ENCODE results near the gene KIF26B.

Gene KIF26B

DNA sequence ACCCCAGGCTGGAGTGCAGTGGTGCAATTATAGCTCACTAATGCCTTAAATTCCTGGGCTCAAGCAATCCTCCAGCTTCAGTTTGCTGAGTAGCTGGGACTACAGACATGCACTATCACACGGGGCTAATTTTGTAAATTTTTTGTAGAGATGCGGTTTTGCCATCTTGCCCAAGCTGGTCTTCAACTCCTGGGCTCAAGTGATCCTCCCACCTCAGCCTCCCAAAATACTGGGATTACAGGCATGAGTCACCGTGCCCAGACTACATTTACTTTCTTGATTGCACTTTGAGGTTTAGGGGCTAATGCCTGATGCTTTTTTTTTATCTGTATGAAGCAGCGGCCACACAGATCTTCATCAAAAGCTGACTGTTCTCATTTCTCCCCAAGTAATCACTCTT lies 124.6 kb downstream of the KIF26B start:
- no peak overlapping the region for H3K4me3 ChIP-seq (ENCODE audit: low read depth, low read length)
- peak; percentile 62 for DNase-seq (ENCODE audit: low read depth)
- TF ChIP-seq, protein P1, sequence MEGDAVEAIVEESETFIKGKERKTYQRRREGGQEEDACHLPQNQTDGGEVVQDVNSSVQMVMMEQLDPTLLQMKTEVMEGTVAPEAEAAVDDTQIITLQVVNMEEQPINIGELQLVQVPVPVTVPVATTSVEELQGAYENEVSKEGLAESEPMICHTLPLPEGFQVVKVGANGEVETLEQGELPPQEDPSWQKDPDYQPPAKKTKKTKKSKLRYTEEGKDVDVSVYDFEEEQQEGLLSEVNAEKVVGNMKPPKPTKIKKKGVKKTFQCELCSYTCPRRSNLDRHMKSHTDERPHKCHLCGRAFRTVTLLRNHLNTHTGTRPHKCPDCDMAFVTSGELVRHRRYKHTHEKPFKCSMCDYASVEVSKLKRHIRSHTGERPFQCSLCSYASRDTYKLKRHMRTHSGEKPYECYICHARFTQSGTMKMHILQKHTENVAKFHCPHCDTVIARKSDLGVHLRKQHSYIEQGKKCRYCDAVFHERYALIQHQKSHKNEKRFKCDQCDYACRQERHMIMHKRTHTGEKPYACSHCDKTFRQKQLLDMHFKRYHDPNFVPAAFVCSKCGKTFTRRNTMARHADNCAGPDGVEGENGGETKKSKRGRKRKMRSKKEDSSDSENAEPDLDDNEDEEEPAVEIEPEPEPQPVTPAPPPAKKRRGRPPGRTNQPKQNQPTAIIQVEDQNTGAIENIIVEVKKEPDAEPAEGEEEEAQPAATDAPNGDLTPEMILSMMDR (IDR thresholded peaks at IDR 0.05; ENCODE audit: low read depth, low read length), result no peak
- TF ChIP-seq, protein P2, sequence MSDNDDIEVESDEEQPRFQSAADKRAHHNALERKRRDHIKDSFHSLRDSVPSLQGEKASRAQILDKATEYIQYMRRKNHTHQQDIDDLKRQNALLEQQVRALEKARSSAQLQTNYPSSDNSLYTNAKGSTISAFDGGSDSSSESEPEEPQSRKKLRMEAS (IDR thresholded peaks at IDR 0.05; ENCODE audit: low read depth, low read length), result no peak
- no peak for TF ChIP-seq POLR2A (IDR thresholded peaks at IDR 0.05; ENCODE audit: extremely low read depth, insufficient read length)
- no peak for TF ChIP-seq MYC (IDR thresholded peaks at IDR 0.05; ENCODE audit: low read depth, low read length)

DNA sequence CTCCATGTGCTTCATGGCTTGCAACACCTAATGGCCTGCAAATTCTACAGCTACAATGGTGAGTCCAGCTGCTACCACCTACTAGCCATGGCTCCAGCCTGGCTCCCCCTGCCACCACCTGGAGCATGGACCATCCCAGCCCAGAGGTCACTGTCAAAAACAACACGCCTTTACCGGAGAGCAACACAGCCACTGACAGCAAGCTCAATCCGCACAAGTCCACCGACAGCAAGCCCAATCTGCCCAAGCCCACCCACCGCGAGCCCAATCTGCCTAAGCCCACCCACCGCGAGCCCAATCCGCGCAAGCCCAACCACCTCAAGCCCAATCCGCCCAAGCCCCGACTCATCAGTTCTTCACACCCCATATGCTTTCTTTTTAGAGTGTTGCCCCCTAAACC lies 128.2 kb downstream of the KIF26B start:
- TF ChIP-seq, protein P1 (IDR thresholded peaks at IDR 0.05; ENCODE audit: low read depth, low read length), result no peak
- TF ChIP-seq, protein P2 (IDR thresholded peaks at IDR 0.05; ENCODE audit: low read depth, low read length), result no peak
- TF ChIP-seq POLR2A (IDR thresholded peaks at IDR 0.05; ENCODE audit: extremely low read depth, insufficient read length) (no peak), MYC (IDR thresholded peaks at IDR 0.05; ENCODE audit: low read depth, low read length) (no peak)
- DNase-seq (ENCODE audit: low read depth), result no peak
- H3K4me3 ChIP-seq (ENCODE audit: low read depth, low read length), result no peak overlapping the region

DNA sequence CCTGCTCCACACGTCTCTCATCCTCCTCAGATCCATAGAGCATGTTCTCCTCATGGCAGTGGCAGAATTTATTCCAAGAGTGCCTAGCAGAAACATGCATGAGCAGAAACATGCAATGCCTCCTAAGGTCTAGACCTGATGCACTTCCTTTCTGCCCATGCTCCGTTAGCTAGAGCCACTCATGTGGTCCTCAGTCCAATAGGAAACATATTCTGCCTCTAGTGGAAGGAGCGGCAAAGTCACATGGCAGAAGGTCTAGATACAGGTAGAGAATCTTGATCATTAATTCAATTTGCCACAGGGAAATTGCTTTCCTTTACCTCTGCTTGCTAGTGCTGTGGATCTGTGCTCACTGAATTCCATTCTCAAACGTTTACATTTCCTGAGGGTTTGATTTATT lies 130.4 kb downstream of the KIF26B start:
- no peak for DNase-seq (ENCODE audit: low read depth)
- no peak overlapping the region for H3K4me3 ChIP-seq (ENCODE audit: low read depth, low read length)
- TF ChIP-seq, protein P2 (IDR thresholded peaks at IDR 0.05; ENCODE audit: low read depth, low read length), result no peak
- TF ChIP-seq MYC (IDR thresholded peaks at IDR 0.05; ENCODE audit: low read depth, low read length) (no peak), POLR2A (IDR thresholded peaks at IDR 0.05; ENCODE audit: extremely low read depth, insufficient read length) (no peak)
- TF ChIP-seq, protein P1 (IDR thresholded peaks at IDR 0.05; ENCODE audit: low read depth, low read length), result no peak

DNA sequence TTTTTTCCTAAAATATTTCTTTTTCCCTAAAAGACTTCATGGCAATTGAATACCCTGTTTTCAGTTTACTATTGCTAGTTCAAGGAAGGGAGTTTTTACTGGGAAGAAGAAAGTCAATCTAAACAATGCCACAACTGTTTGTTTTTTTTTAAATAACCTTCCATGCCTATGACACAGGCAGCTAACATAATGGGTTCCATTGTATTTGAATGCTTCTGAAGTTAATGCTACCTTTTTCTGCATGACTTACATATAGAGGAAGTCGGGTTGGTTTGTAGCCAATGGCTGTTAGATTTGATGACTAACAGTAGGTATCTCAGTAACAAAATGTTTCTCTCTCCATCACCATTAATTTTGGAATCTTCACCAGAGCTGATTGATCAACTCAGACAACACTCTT lies 134.0 kb downstream of the KIF26B start:
- no peak for DNase-seq (ENCODE audit: low read depth)
- no peak overlapping the region for H3K4me3 ChIP-seq (ENCODE audit: low read depth, low read length)

GRCh38 chr1:245290836-245291235 lies 136.1 kb downstream of the KIF26B start:
- DNase-seq (ENCODE audit: low read depth), result no peak
- TF ChIP-seq, protein P1 (IDR thresholded peaks at IDR 0.05; ENCODE audit: low read depth, low read length), result no peak
- TF ChIP-seq POLR2A (IDR thresholded peaks at IDR 0.05; ENCODE audit: extremely low read depth, insufficient read length), result no peak
- TF ChIP-seq, protein P2 (IDR thresholded peaks at IDR 0.05; ENCODE audit: low read depth, low read length), result no peak
- TF ChIP-seq MYC (IDR thresholded peaks at IDR 0.05; ENCODE audit: low read depth, low read length), result no peak
- no peak overlapping the region for H3K4me3 ChIP-seq (ENCODE audit: low read depth, low read length)

More for the DNA sequence above, 134.0 kb downstream of the KIF26B start:
- TF ChIP-seq, protein P1 (IDR thresholded peaks at IDR 0.05; ENCODE audit: low read depth, low read length), result no peak
- TF ChIP-seq MYC (IDR thresholded peaks at IDR 0.05; ENCODE audit: low read depth, low read length) (no peak), POLR2A (IDR thresholded peaks at IDR 0.05; ENCODE audit: extremely low read depth, insufficient read length) (no peak)
- TF ChIP-seq, protein P2 (IDR thresholded peaks at IDR 0.05; ENCODE audit: low read depth, low read length), result no peak

Measured in NB4 (cell line).